ENCODE measurements around the gene TSKS.

TSKS gene

DNA sequence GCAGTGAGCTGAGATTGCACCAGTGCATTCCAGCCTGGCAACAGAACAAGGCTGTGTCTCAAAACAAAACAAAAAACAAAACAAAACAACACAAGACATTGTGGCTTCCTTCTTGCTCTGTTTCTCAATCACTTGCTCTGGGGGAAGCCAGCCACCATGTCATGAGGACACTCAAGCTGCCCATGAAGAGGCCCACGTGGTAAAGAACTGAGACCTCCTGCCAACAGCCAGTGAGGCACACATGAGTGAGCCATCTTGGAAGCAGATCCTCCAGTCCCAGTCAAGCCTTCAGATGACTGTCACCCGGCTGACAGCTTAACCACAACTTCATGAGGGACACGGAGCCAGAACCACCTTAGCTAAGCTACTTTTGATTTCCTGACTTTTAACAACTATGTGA is 47.0 kb downstream of the TSKS start:
- TF ChIP-seq ZBTB7A (IDR thresholded peaks at IDR 0.05; ENCODE audit: low read depth) (no peak), NFIC (IDR thresholded peaks at IDR 0.05) (no peak), CEBPB (IDR thresholded peaks at IDR 0.05) (no peak), CREB1 (IDR thresholded peaks at IDR 0.05; ENCODE audit: low read depth) (no peak), FOXM1 (IDR thresholded peaks at IDR 0.05; ENCODE audit: borderline replicate concordance, low read depth) (no peak), YY1 (IDR thresholded peaks at IDR 0.05; ENCODE audit: low read depth) (no peak)

DNA sequence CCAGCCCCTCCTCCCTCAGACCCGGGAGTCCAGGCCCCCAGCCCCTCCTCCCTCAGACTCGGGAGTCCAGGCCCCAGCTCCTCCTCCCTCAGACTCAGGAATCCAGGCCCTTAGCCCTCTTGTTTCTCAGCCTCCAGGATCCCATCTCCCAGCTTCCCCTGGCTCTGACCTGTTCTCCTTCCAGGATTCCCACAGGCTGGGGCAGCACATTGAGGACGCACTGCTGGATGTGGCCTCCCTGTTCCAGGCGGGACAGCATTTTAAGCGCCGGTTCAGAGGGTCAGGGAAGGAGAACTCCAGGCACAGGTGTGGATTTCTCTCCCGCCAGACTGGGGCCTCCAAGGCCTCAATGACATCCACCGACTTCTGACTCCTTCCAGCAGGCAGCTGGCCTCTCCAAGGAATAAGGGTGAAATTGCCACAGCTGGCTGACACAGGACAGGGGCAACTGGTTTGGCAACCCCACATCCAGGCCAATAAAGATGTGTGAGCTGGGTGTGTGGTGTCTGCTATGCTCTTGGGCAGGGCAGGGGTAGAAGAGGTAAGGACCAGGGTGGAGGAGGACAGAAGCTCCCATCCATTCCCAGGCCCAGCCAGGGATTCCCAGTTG is 49.8 kb downstream of the TSKS start:
- TF ChIP-seq EGR1 (IDR thresholded peaks at IDR 0.05) (no peak), USF1 (IDR thresholded peaks at IDR 0.05) (no peak), TEAD4 (IDR thresholded peaks at IDR 0.05) (no peak), RAD21 (IDR thresholded peaks at IDR 0.05; ENCODE audit: low read depth) (no peak), ZBTB7A (IDR thresholded peaks at IDR 0.05; ENCODE audit: low read depth) (no peak), CREB1 (IDR thresholded peaks at IDR 0.05; ENCODE audit: low read depth) (no peak), NFIC (IDR thresholded peaks at IDR 0.05) (no peak), FOXM1 (IDR thresholded peaks at IDR 0.05; ENCODE audit: borderline replicate concordance, low read depth) (no peak), CEBPB (IDR thresholded peaks at IDR 0.05) (no peak), TAF1 (IDR thresholded peaks at IDR 0.05; ENCODE audit: low read depth) (no peak)
- TF ChIP-seq, protein P1, sequence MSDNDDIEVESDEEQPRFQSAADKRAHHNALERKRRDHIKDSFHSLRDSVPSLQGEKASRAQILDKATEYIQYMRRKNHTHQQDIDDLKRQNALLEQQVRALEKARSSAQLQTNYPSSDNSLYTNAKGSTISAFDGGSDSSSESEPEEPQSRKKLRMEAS (IDR thresholded peaks at IDR 0.05): no peak

DNA sequence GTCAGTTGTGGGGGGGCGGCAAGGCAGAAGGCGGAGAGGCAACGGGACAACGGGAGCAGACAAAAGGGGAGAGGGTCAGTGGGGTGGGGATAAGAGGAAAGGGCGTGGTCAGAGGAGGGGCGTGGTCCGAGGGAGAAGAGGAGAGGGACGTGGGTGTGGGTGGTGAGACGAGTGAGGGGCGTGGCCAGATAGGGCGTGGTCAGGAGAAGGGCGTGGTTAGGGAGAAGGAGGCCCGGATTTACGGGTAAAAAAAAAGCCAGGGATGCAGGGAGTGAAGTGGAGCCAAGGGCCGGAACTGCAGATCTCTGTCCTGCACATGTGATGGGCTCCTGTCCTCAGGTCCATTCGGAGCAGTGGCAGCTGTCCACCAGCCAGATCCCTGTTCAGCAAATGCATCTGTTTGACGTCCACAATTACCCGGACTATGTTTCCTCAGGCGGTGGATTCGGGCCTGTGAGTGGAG is 50.7 kb downstream of the TSKS start:
- TF ChIP-seq RAD21 (IDR thresholded peaks at IDR 0.05; ENCODE audit: low read depth): no peak
- TF ChIP-seq ZBTB7A (IDR thresholded peaks at IDR 0.05; ENCODE audit: low read depth): no peak
- no peak for TF ChIP-seq NFIC (IDR thresholded peaks at IDR 0.05)
- TF ChIP-seq, protein P1 (IDR thresholded peaks at IDR 0.05): no peak
- no peak for TF ChIP-seq TCF12 (IDR thresholded peaks at IDR 0.05; ENCODE audit: low read depth)
- TF ChIP-seq CREB1 (IDR thresholded peaks at IDR 0.05; ENCODE audit: low read depth): no peak
- TF ChIP-seq EP300 (IDR thresholded peaks at IDR 0.05; ENCODE audit: borderline replicate concordance): no peak
- TF ChIP-seq CEBPB (IDR thresholded peaks at IDR 0.05): no peak
- TF ChIP-seq TEAD4 (IDR thresholded peaks at IDR 0.05): no peak
- TF ChIP-seq TAF1 (IDR thresholded peaks at IDR 0.05; ENCODE audit: low read depth): no peak
- TF ChIP-seq EGR1 (IDR thresholded peaks at IDR 0.05): no peak
- TF ChIP-seq USF1 (IDR thresholded peaks at IDR 0.05): no peak
- no peak for TF ChIP-seq FOXM1 (IDR thresholded peaks at IDR 0.05; ENCODE audit: borderline replicate concordance, low read depth)

DNA sequence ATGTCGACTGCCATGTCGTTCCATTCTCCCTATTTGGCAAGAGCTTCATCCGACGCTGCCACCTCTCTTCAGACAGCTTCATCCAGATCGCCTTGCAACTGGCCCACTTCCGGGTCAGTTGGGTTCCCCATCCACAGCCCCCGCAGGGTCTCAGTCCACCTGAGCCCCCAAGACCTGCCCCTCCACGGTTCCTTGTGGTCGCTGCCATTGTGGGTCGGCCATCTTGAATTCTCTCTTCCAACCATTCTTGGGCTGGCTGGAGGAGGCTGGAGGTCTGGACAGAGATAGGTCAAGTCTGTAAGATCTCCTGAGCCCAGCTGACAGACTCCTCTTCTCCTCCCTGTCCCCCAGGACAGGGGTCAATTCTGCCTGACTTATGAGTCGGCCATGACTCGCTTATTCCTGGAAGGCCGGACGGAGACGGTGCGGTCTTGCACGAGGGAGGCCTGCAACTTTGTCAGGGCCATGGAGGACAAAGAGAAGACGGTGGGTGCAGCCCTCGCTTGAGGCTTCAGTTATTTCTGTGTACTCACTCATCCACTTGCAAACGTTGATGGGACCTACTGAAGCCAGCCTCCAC is 52.6 kb downstream of the TSKS start:
- TF ChIP-seq YY1 (IDR thresholded peaks at IDR 0.05; ENCODE audit: low read depth) (peak; percentile 44; the same call in 1 of the 2 replicates), TCF12 (IDR thresholded peaks at IDR 0.05; ENCODE audit: low read depth) (no peak), USF1 (IDR thresholded peaks at IDR 0.05) (no peak), RAD21 (IDR thresholded peaks at IDR 0.05; ENCODE audit: low read depth) (no peak), CEBPB (IDR thresholded peaks at IDR 0.05) (no peak)

GRCh38 chr19:49705919-49706318 is 57.2 kb downstream of the TSKS start:
- no peak for TF ChIP-seq REST (IDR thresholded peaks at IDR 0.05; ENCODE audit: low read depth)
- no peak for TF ChIP-seq TEAD4 (IDR thresholded peaks at IDR 0.05)
- TF ChIP-seq EP300 (IDR thresholded peaks at IDR 0.05; ENCODE audit: borderline replicate concordance): no peak
- TF ChIP-seq TAF1 (IDR thresholded peaks at IDR 0.05; ENCODE audit: low read depth): no peak
- no peak for TF ChIP-seq FOXM1 (IDR thresholded peaks at IDR 0.05; ENCODE audit: borderline replicate concordance, low read depth)
- TF ChIP-seq NFIC (IDR thresholded peaks at IDR 0.05): no peak
- no peak for TF ChIP-seq ZBTB7A (IDR thresholded peaks at IDR 0.05; ENCODE audit: low read depth)
- TF ChIP-seq YY1 (IDR thresholded peaks at IDR 0.05; ENCODE audit: low read depth): no peak
- no peak for TF ChIP-seq RAD21 (IDR thresholded peaks at IDR 0.05; ENCODE audit: low read depth)

- TF ChIP-seq EGR1 (IDR thresholded peaks at IDR 0.05) (no peak), USF1 (IDR thresholded peaks at IDR 0.05) (no peak), CREB1 (IDR thresholded peaks at IDR 0.05; ENCODE audit: low read depth) (no peak)
Measured at GRCh38 chr19:49704888-49705642, 58.0 kb downstream of the TSKS start.
